A673 (cell line): ENCODE measurements around the gene CMTM3.

ENCODE experiments used
- CTCF ChIP-seq: fragments of 300-800, 200-600 bp; sonication (generic); conservative IDR thresholded peaks from 2 replicates; pipeline ENCODE4 v1.5.1; 2017; ENCODE audit warnings: low read depth, mild to moderate bottlenecking, antibody characterized with exemption, low read length, moderate library complexity, mixed read lengths
- EZH2 ChIP-seq: fragments of 200-600 bp; sonication (generic); IDR thresholded peaks from 2 replicates; pipeline ENCODE4 v1.6.1; 2017; ENCODE audit warnings: borderline replicate concordance, low read depth, mild to moderate bottlenecking, mixed read lengths, antibody characterized with exemption, low read length; ENCODE audit not compliant: poor library complexity, severe bottlenecking

GRCh38 chr16:66658143-66658859 is 53.8 kb downstream of the CMTM3 start:
- TF ChIP-seq CTCF = 0 out of 2 replicates have a peak, but pooled peaks have one; percentile 16
- TF ChIP-seq EZH2 = no peak
